Stimulated activated CD8-positive, alpha-beta memory T cell treated with anti-CD3 and anti-CD28 coated beads, Interleukin-12 subunit alpha, Interleukin-12 subunit beta, amount 100 ng/mL, for 24 hours (primary cell): ENCODE results near the gene MYLK3.
A peak's percentile ranks its signal among the peaks of the same experiment; 100 is the strongest.
"Not testable (repeated sequence)": the region's sequence is repeated elsewhere in the genome, so short reads cannot be mapped to it uniquely, and the experiment has no call there.

Source experiments
- DNase-seq: peaks from one replicate; pipeline ENCODE4 v3.0.0-alpha.2; 2020; ENCODE audit errors: extremely low read depth

The MYLK3 gene

DNA sequence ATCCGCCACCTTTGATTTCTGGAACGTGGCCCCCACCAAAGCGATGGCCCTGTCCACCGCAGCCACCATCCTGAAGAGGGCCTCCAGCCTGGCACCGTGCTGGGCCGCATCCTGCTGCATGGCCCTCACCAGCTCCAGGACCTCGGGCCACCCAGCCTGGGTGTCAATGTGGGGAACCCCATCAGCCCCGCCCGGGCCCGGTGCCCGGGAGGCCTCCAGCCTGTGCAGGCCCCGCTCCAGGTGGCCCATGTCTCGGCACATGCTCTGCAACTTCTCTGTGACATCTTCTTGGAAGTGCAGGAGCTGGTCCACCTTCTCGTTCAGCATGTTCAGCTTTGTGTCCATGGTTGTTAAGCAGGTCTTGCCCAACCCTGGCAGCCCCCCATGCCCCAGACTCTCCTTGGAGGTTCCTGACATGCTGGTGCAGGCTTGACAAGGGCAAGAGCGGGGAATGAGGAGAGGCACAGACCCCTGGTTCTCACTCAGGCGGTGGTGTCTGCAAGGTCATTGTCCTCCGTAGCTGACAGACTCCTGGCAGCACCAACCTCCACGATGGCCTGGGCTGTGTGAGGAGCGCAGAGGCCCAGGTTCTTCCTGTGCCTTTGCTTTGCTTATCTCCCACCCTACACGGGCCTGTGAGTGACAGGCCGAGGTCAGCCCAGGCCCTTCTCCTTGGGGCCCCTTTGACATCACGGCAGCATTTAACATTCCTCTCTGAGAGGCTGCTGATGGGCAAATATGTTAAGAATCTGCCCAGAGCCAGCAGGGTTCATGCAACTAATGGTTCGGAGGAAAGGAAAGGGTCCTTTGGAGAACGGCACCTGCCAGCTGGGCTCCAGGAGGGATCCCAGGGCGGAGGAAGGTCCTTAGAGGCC, at the start of gene MYLK3:
MYLK3 (minus strand) TSS at position 568 of the 875 bp plus-strand sequence; CDS start at position 417, 151 bp downstream.
- DNase-seq = no peak

DNA sequence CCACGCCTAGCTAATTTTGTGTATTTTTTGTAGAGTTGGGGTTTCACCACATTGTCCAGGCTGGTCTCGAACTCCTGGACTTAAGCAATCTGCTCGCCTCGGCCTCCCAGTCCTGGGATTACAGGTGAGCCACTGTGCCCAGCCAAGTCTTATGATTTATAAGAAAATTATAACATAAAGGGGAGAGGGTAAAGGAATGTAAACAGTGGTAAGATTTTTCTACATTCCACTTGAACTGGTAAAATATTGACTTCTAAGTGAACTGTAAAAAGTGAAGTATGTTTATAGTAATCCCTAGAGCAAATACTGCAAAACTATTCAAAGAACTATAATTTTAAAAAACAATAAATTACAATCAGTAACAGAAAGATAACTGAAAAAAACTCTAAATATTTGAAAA, 49.4 kb upstream of the MYLK3 start:
- no peak for DNase-seq

DNA sequence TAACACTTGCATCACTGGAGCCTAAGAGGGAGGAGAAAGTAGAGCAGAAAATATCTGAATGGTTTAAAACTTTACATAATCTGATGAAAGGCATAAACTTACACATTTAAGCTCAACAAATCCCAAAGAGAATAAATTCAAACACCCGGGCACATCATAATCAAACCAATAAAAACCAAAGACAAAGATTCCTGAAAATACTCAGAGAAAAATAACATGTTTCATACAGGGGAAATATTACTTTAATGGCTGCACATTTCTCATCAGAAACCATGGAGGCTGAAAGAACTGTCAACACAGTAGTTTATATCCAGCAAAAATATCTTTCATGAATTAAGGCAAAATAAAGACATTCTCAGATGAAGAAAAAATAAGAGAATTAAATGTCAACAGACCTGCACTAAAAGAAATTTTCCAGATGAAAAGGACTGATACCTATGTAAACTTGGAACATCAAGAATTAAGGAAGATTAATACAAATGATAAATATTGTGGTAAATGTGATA, 48.7 kb upstream of the MYLK3 start:
- DNase-seq = no peak

DNA sequence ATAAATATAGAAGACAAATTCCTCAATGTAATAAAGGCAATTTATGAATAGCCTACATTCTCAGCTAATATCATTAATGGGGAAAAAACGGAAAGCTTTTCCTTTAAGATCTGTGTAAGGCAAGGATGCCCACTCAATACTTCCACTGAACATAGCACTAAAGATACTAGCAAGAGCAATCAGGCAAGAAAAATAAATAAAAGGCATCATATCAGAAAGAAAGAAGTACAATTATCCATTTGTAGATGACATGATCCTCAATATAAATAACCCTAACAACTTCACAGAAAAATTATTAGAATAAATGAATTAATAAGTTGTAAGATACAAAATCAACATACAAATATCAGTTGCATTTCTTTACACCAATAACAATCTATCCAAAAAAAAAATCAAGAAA, 45.7 kb upstream of the MYLK3 start:
- DNase-seq = no peak

DNA sequence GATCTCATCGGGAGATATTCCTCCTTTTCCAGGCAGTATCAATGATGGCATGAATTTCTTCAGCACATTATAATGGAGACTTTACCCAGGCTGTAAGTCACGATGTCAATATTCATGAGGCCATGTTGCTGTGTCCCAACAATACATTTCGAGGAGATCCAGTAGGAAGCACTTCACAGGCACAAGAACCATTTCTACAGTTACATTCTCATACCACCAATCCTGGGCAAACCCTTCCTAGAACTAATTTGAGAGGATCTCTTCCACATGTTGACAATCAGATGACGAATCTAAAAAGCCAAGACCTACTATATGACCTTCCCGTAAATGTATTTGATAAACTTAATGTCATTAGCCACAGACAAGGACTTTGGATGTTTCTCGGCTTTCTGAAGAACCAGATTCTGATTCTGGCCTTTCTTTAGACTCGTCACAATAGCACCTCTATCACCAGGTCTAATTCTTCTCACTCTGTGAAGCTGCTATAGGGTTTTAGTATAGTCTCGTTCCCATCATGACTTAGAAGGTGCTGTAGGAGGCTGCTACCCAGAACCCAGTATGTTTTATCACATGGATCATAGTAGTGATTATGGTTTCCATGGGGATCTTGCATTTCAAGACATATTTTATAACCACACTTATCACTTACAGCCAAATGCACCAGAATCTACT, 42.6 kb upstream of the MYLK3 start:
- DNase-seq = no peak

DNA sequence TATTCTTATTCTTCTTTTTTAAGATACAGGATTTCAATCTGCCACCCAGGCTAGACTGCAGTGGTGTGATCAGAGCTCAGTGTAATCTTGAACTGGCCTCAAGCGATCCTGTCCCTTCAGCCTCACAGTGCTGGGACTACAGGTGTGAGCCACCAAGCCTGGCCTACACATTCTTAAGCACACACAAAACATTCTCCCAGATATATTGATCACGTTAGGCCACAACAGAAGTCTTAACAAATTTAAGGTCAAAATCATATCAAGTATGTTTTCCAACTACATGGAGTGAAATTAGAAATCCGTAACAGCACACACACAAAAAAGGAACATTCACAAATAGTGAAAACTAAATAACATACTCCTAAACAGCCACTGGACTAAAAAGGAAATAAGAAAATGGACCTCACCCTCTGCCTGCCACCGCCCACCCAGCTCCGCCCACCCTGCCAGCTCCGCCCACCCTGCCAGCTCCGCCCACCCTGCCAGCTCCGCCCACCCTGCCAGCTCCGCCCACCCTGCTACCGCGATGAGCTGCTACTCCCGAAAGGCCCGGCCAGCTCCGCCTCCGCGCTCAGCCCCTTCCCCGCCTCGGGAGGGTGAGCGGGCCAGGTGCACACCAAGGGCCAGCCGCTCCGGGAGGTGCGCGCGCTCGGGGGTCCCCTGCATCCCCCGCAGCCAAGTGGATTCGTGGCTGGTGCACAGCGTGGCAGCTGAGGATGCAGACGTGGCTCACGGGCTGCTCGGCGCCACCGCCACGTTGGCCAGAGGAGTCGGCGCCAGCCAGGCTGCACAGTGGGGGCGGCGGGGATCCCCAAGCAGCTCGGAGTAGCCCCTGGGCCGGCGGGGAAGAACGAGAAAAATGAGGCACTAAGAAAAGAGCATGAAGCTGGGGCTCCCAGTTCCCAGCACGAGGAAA, 41.6 kb upstream of the MYLK3 start:
- DNase-seq = peak; percentile 41

DNA sequence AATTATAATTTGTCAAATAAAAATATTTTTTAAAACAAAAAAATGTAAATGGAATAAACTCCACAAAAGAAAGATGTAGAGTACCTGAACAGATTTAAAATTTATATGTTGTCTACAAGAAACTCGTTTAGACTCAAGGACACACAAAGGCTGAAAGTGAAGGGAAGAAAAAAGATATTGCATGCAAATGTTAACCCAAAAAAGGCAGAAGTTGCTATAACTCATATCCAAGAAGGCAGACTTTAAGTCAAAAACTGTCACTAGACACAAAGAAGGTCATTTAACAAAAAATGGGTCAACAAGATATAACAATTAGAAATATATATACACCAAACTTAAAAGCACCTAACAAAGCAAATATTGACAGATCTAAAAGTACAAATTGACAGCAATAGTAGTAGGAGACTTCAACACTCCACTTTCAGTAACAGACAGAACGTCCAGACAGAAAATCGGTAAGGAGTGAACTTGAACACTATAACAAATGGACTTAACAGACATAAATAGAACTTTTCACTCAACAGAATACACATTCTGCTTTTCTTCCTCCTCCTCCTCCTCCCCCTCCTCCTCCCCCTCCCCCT, 40.8 kb upstream of the MYLK3 start:
- DNase-seq = no peak

DNA sequence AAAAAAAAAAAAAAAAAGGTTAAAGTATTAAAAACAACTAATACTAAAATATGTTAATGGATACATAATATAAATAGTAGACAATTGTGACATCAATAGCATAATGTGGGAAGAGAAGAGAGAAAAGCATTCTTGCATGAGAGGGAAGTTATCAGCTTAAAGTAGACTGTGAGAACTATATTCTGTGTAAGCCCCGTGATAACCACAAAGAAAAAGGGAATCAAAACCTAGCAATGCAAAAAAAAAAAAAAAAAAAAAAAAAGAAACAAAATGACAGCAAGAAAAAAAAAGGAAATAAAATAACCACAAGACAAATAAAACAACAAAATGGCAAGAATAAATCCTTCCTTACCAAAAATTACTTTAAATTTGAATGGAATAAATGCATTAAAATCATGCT, 39.8 kb upstream of the MYLK3 start:
- DNase-seq = no peak

DNA sequence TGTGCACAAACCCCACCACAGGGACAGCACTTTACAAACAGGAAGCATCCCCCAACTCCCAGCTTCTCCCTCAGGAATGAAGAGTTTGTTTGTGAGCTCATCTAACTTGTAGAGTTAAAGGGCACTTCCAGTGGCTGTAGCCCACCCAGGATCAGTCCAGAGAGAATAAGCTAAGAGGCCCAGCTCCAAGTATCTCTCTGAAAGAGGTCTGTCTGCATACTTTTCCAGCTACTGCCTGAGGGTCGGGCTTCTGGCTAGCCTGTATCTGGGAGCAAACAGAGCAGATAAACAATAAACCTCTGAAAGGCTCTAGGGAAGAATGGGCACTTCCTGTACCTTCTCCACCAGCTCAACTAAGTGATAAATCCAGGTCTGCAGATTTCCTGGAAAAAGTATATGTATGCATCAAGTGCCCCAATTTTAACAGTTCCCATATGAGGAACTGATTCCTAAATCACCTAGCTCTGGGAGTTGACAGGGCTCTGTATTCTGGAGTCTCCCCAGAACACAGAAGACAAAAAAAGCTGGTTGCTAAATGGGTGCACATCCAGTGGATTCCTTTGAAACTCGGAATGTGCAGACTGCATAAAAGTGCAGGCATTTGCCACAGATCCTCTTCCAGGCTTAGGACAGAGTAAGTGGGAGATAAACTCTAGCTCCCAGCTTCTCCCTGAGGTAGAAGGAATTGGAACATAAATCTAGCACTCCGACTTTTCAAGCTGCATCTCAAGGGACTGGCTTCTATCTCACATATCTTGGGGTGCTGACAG, 37.1 kb upstream of the MYLK3 start:
- DNase-seq = no peak

DNA sequence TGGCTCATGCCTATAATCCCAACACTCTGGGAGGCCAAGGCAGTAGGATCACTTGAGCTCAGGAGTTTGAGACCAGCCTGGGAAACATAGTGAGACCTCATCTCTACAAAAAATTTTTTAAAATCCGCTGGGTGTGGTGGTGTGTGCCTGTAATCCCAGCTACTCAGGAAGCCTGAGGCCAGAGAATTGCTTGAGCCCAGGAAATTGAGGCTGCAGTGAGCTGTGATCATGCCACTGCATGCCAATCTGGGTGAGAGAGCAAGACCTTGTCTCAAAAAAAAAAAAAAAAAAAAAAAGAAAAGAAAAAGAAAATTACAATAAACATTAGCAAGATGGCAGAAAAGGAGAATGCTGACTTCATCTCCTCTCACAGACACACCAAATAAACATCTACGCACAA, 36.4 kb upstream of the MYLK3 start:
- not testable (repeated sequence) for DNase-seq

DNA sequence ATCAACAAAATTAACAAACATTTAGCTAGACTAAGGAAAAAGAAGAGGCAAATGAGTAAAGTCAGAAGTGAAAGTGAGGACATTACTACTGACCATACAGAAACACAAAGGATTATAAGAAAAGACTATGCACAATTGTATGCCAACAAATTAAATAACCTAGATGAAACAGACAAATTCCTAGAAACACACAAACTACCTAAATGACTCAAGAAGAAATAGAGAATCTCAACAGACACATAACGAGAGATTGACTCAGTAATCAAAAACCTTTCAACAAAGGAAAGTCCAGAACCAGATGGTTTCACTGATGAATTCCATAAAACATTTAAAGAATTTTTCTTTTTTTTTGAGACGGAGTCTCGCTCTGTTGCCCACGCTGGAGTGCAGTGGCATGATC, 35.7 kb upstream of the MYLK3 start:
- no peak for DNase-seq

DNA sequence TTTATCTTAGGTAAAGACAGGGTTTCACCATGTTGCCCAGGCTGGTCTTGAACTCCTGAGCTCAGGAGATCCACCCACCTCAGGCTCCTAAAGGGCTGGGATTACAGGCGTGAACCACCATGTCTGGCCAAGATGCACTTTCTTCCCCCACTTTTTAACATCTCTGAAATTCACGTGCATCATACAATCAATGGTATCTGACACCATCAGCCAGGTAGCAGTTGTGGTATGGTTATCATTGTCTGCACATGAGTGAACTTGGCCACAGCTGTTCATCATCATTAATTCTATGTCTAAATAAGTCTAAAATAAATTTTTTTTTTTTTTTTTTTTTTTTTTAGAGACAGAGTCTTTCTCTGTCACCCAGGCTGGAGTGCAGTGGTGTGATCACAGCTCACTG, 34.2 kb upstream of the MYLK3 start:
- DNase-seq = no peak

DNA sequence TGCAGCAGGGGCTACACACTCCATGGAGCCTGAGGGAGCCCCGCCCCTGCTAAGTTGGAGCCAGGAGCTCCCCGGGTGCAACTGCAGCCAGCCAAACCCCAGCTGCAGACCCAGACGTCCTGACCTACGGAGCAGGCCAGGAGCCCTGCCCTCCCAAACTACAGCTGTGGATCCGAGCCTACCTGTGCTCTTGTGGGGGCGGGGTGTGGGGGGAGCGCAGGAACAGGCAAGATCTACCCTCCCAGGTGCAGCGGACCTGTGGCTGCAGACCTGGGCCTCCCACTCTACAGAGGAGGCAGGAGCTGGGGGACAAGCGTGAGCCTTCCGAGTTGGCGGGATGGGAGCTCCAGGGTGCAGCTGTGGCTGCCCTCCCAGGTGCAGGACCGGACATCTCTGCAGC, 29.7 kb upstream of the MYLK3 start:
- DNase-seq = no peak

DNA sequence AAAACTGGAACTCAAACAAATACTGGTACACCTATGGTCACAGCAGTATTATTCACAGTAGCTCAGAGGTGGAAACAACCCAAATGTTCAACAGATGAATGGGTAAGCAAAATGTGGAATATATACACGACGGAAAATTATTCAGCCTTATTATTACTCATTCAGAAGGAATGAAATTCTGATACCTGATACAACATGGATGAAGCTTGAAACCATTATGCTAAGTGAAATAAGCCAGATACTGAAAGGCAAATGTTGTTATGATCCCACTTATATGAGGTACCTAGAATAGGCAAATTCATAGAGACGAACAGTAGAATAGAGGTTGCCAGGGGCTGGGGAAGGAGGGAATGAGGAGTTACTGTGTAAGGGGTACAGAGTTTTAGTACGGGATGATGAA, 27.1 kb upstream of the MYLK3 start:
- DNase-seq = no peak

DNA sequence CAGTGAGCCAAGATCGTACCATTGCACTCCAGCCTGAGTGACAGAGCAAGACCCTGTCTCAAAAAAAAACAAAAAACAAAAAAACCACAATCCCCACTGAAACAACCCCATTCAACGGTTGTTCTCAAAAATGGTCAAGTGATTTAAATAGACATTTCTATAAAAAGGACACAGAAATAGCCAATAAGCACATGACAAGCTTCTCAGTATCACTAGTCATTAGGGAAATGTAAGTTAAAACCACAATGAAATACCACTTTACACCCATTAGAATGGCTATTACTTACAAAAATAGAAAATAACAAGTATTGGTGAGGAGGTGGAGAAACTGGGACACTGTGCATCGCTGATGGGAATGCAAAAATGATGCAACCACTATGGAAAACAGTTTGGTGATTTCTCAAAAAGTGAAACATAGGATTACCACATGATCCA, 26.6 kb upstream of the MYLK3 start:
- no peak for DNase-seq

DNA sequence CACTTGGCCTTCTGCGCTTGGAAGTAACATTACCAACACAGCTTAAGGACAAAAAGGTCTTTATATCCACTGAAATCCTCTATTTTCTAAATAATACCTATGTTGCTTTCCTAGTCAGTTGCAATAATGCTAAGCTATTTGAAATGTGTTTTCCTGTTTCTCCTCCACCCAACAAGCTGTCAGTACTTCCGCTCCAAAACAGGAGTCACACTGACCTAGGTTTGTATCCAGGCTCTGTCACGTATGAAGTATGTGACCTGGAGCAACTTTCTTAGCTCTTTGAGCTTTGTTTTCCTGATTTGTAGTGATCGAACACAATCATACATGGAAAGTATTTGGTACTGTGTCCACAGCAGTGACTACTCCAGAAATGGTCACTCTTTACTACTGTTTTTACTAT, 24.3 kb upstream of the MYLK3 start:
- DNase-seq = no peak

DNA sequence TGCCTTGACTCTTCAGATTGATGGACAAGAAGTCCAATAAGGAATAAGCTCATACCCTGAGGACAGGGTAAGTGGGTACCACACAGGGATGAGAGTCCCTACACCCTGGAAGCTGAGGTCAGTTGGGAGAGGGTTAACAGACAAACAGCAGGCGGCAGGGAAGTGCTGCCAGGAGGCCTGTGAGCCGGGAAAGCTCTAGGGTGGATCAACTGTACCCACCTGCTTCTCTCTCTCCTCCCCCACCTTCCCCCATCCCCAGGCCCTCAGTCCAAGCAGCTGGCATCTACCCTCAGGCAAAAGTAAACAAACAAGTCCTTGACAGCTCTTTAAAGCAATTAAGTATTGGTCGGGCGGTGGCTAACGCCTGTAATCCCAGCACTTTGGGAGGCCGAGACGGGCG, 20.7 kb upstream of the MYLK3 start:
- DNase-seq = no peak

DNA sequence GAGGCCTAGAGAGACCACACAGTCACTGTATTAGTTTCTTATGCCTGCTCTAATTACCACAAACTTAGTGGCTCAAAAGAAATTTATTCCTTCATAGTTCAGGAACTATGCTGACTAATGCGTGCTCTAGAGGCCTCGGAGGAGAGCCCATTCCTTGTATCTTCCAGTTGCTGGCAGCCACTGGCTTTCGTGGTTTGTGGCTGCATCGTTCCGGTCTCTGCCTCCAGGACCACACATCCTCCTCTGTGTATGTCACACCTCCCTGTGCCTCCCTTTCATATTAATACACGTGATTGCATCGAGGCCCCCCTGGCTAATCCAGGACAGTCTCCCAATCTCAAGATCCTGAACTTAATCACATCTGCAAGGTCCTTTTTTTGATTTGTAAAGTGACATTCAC, 16.9 kb upstream of the MYLK3 start:
- no peak for DNase-seq

DNA sequence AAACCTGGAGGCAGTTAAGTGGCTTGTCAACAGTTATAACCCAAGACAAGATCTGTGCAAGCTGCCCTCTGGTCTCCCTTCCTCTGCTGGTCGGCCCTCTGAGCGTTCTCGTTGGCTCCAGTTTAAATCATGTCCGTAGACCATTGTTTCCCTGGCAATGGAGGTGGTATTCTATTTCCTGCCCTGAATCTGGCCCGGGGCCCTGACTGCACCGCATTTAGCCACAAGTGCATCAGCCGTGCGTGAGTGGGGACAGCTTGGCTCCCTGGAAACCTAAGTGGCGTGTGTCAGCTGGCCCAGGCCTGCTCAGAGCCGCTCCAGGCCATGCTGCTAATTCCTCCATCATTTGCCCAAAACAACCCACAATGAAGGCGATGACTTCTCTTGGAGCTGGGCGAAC, 15.0 kb upstream of the MYLK3 start:
- DNase-seq = no peak

DNA sequence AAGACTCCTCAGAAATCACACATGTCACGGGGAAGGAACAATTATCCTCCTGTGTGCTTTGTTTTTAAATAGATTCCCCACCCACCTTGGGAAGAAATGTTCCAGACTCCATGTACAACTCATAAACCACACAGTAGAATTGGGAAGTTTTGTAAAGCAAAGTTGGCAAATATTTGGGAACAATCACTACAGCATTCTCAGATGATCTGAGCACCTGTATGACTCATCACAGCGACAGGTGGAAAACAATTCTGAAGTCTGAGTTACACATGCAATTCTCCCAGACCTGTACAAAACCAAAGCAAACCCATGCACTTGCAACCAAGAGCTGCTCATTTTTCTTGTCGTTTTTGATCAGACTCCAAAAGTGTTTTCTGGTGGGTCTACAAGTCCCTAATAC, 14.4 kb upstream of the MYLK3 start:
- DNase-seq = no peak

DNA sequence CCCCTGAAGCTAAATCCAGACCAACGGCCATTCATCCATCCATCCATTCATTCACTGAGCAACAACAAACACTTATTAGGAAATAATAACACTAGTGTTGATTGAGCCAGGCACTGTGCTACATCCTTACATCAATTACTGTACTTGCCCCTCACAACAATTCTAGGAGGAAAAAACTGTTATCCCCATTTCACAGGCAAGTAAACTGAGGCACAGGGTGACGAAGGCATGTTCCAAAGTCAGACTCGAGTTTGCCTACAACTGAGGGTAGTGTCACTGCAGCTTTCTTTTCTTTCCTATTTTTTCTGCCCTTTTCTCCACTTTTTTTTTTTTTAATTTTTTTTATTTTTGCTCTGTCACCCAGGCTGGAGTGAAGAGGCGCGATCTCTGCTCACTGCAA, 11.2 kb upstream of the MYLK3 start:
- no peak for DNase-seq
